ENCODE measurements around the gene SHMT2. TPM values are rescaled to one million over a fixed set of nuclear protein-coding genes. Genes with fewer than 3 reads are reported as not detected.
A peak's percentile ranks its signal among the peaks of the same experiment; 100 is the strongest.

SHMT2 gene
- total RNA-seq, 1 donor from 2014 or later = 54.0 TPM

DNA sequence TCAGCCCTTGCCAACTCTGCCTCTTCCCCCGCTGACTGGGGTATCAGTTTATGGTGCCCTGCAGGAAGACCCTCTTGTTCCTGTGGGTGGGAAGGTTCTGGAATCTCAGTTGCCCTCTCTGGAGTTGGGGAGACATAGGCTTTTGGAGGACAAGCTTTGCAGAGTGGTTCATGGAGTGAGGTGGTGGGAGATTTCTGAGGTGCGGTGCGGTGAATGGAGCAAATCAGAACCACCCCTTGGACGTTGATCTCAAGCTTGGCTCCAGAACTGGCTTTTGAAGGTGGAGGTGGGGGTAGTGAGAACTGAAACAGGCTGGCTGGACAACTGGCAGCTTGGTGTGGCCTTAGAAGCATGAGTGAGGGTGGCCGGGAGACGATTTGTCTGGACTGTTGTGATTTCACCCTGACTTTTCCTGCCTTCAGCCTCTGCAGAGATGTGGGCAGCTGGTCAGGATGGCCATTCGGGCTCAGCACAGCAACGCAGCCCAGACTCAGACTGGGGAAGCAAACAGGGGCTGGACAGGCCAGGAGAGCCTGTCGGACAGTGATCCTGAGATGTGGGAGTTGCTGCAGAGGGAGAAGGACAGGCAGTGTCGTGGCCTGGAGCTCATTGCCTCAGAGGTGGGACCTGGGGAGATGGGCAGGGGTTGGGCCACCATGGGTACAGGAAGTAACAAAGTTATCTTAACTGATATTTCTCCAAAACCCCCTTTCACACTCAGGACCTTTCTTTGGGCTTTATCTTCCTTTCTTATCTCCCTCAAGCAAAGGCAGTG lies 1.1 kb downstream of the SHMT2 start:
- Histone ChIP-seq H3K36me3 (peaks cover 0 to 32% of the 10 kb centered on the region in 2 donors), H3K9me3 (no peaks in the 10 kb centered on the region), H3K27ac (peak overlapping the region; percentile 67), H3K4me3 (peak overlapping the region; percentile 57 to 66), H3K4me1 (peaks cover 36% of the 10 kb centered on the region), H3K27me3 (no peaks in the 10 kb centered on the region)
- intact Hi-C loops (cut with DNase I) = no loop called here
- no peak for DNase-seq (ENCODE audit: extremely low spot score in 2 of 2)
- TF ChIP-seq POLR2AphosphoS5 (IDR thresholded peaks at IDR 0.05; ENCODE audit: insufficient read depth in 1 of 2, low read depth in 1 of 2) (no peak), POLR2A (IDR thresholded peaks at IDR 0.05) (no peak)
- TF ChIP-seq, protein P1, sequence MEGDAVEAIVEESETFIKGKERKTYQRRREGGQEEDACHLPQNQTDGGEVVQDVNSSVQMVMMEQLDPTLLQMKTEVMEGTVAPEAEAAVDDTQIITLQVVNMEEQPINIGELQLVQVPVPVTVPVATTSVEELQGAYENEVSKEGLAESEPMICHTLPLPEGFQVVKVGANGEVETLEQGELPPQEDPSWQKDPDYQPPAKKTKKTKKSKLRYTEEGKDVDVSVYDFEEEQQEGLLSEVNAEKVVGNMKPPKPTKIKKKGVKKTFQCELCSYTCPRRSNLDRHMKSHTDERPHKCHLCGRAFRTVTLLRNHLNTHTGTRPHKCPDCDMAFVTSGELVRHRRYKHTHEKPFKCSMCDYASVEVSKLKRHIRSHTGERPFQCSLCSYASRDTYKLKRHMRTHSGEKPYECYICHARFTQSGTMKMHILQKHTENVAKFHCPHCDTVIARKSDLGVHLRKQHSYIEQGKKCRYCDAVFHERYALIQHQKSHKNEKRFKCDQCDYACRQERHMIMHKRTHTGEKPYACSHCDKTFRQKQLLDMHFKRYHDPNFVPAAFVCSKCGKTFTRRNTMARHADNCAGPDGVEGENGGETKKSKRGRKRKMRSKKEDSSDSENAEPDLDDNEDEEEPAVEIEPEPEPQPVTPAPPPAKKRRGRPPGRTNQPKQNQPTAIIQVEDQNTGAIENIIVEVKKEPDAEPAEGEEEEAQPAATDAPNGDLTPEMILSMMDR (IDR thresholded peaks at IDR 0.05) = no peak

DNA sequence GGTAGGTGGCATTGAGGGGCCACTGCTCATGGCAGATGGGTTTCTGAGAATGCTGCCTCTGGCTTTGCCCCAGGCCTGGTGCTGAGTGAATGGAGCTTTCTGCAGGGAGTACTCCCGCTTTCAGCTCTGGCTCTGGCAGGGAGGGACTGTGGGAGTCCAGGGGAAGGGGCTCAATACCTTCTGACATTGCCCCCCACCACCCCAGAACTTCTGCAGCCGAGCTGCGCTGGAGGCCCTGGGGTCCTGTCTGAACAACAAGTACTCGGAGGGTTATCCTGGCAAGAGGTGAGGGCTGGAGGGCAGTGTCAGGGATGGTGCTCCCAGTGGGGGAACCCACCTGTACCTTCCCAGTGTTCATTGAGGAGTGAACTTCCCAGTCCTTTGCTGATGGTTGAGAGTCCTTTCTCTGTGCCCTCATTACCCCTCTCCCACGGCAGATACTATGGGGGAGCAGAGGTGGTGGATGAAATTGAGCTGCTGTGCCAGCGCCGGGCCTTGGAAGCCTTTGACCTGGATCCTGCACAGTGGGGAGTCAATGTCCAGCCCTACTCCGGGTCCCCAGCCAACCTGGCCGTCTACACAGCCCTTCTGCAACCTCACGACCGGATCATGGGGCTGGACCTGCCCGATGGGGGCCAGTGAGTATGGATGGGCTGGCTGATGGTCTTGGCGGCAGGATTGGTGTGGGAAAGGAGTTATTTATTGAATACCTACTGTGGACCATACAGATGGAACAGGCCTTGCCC lies 1.9 kb downstream of the SHMT2 start:
- H3K4me3 ChIP-seq = no peak overlapping the region
- peaks cover 0 to 32% of the 10 kb centered on the region in 2 donors for H3K36me3 ChIP-seq
- TF ChIP-seq, protein P1 (IDR thresholded peaks at IDR 0.05) = no peak
- TF ChIP-seq POLR2A (IDR thresholded peaks at IDR 0.05) (no peak), POLR2AphosphoS5 (IDR thresholded peaks at IDR 0.05; ENCODE audit: insufficient read depth in 1 of 2, low read depth in 1 of 2) (no peak)
- no peaks in the 10 kb centered on the region for H3K27me3 ChIP-seq
- intact Hi-C loops (cut with DNase I) = no loop called here
- peaks cover 44% of the 10 kb centered on the region for H3K4me1 ChIP-seq
- DNase-seq (ENCODE audit: extremely low spot score in 2 of 2) = no peak
- no peaks in the 10 kb centered on the region for H3K9me3 ChIP-seq
- no peak overlapping the region for H3K27ac ChIP-seq

DNA sequence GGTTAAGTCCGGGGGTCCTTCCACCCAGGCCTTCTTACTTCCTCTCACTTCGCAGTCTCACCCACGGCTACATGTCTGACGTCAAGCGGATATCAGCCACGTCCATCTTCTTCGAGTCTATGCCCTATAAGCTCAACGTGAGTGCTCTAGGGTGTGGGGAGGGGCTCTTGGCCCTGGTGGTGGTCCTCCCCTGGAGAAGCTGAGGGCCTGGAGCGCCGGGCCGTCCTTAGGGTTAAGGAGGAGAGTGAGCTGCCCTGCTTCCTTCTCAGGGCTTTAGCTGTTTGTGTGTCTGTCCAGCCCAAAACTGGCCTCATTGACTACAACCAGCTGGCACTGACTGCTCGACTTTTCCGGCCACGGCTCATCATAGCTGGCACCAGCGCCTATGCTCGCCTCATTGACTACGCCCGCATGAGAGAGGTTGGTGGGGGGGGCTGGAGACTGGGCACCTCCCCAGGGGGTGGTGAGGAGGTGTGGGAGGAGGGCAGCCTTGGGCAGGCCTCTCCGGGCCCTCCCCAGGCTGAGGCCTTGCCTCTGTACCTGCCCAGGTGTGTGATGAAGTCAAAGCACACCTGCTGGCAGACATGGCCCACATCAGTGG lies 2.7 kb downstream of the SHMT2 start:
- peaks cover 46% of the 10 kb centered on the region for H3K4me1 ChIP-seq
- TF ChIP-seq POLR2AphosphoS5 (IDR thresholded peaks at IDR 0.05; ENCODE audit: insufficient read depth in 1 of 2, low read depth in 1 of 2) (no peak), POLR2A (IDR thresholded peaks at IDR 0.05) (no peak)
- TF ChIP-seq, protein P1 (IDR thresholded peaks at IDR 0.05) = no peak

DNA sequence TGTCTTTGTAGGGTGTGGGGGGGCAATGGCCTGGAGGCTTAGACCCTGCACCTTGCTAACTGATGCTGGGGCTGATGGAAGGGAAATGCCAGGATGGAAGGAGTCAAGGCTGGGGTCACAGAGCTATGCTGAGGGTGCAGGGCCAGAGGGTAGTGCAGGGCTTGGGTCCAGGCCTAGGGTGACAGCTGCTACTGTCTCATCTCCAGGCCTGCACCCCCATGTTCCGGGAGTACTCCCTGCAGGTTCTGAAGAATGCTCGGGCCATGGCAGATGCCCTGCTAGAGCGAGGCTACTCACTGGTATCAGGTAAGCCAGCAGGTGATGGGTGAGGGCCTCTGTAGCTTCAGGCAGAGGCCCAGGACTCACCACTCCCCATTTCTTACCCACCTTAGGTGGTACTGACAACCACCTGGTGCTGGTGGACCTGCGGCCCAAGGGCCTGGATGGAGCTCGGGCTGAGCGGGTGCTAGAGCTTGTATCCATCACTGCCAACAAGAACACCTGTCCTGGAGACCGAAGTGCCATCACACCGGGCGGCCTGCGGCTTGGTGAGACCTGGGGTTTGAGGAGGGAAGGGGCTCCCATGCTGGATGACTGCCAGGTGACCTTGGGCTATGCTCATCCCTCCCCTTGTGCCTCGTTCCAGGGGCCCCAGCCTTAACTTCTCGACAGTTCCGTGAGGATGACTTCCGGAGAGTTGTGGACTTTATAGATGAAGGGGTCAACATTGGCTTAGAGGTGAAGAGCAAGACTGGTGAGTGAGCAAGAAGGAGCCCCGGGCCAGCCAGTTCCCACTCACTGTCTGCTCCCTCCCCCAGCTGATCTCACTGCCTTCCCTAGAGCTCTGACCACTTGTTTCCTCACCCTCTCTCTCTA lies 4.1 kb downstream of the SHMT2 start:
- H3K4me1 ChIP-seq = peaks cover 59% of the 10 kb centered on the region
- no peak overlapping the region for H3K4me3 ChIP-seq
- peaks cover 0 to 32% of the 10 kb centered on the region in 2 donors for H3K36me3 ChIP-seq
- TF ChIP-seq POLR2AphosphoS5 (IDR thresholded peaks at IDR 0.05; ENCODE audit: insufficient read depth in 1 of 2, low read depth in 1 of 2) = no peak
- TF ChIP-seq POLR2A (IDR thresholded peaks at IDR 0.05) = no peak
- TF ChIP-seq, protein P1 (IDR thresholded peaks at IDR 0.05) = no peak
- peak overlapping the region; percentile 72 for H3K27ac ChIP-seq
- H3K27me3 ChIP-seq = no peaks in the 10 kb centered on the region
- H3K9me3 ChIP-seq = no peaks in the 10 kb centered on the region
- DNase-seq (ENCODE audit: extremely low spot score in 2 of 2) = no peak
- intact Hi-C loops (cut with DNase I) = no loop called here

More for the DNA sequence above, 2.7 kb downstream of the SHMT2 start:
- H3K27me3 ChIP-seq = no peaks in the 10 kb centered on the region
- H3K36me3 ChIP-seq = peaks cover 0 to 32% of the 10 kb centered on the region in 2 donors
- H3K27ac ChIP-seq = no peak overlapping the region
- intact Hi-C loops (cut with DNase I) = no loop called here
- no peak overlapping the region for H3K4me3 ChIP-seq
- no peaks in the 10 kb centered on the region for H3K9me3 ChIP-seq
- no peak for DNase-seq (ENCODE audit: extremely low spot score in 2 of 2)
